Bronchial epithelial cell (primary cell): ENCODE measurements around the gene WDPCP. TPM values are rescaled to one million over a fixed set of nuclear protein-coding genes. Genes with fewer than 3 reads are reported as not detected.
"Not testable (repeated sequence)": the region's sequence is repeated elsewhere in the genome, so short reads cannot be mapped to it uniquely, and the experiment has no call there.

Source experiments
- DNase-seq: peaks from one replicate; pipeline ENCODE4 v3.0.0-alpha.2; 2010; ENCODE audit warnings: low read depth
- FAIRE-seq: peaks from 2 replicates; lab custom pipeline; 2011; peaks lifted over from hg19 to GRCh38; lab: Jason Lieb, UNC
- H3K27me3 ChIP-seq: 2 replicates; pipeline ENCODE4 v1.5.1; 2011; ENCODE audit warnings: low read length; ENCODE audit not compliant: control insufficient read depth, insufficient read depth
- H3K36me3 ChIP-seq: 2 replicates; pipeline ENCODE4 v1.5.1; 2011; ENCODE audit warnings: low read length; ENCODE audit not compliant: control insufficient read depth, insufficient read depth
- H3K4me3 ChIP-seq: 2 replicates; pipeline ENCODE4 v1.5.1; 2011; ENCODE audit warnings: mild to moderate bottlenecking, low read depth, low read length, control low read depth
- CTCF ChIP-seq: IDR thresholded peaks from 2 replicates; pipeline ENCODE4 v1.5.1; 2011; ENCODE audit warnings: mild to moderate bottlenecking, moderate library complexity, low read length, control low read depth, inconsistent platforms; ENCODE audit not compliant: insufficient read depth, severe bottlenecking
- total RNA-seq: library from RNA; depleted of rRNA; stranded (reverse); fragments of >200 nt; gene quantifications from 2 replicates; pipeline ENCODE4 v1.2.1, GENCODE V29; 2014

Gene WDPCP
- 3.2 and 4.0 TPM in 2 replicates for total RNA-seq

GRCh38 chr2:63588385-63589147 lies at the start of gene WDPCP, which contains the start of gene MDH1:
WDPCP (minus strand) TSS chr2:63588477; CDS start chr2:63588271, 206 bp downstream.
MDH1 (plus strand) TSS chr2:63588963; CDS start chr2:63589044, 81 bp downstream.
- Histone ChIP-seq H3K4me3 (peak within 1 kb of the TSS; percentile 65), H3K36me3 (no peaks in the 10 kb centered on the region), H3K27me3 (no peaks in the 10 kb centered on the region)
- FAIRE-seq (peak; percentile 58), DNase-seq (peak; percentile 99)
- TF ChIP-seq CTCF, result no peak

GRCh38 chr2:63632382-63632781 lies 44.1 kb upstream of the WDPCP start:
- H3K4me3 ChIP-seq, result no peak overlapping the region
- no peaks in the 10 kb centered on the region for H3K27me3 ChIP-seq
- DNase-seq (no peak), FAIRE-seq (no peak)
- H3K36me3 ChIP-seq, result no peaks in the 10 kb centered on the region
- TF ChIP-seq CTCF, result no peak

- Histone ChIP-seq H3K36me3 (no peaks in the 10 kb centered on the region), H3K4me3 (no peak overlapping the region), H3K27me3 (no peaks in the 10 kb centered on the region)
- FAIRE-seq (no peak), DNase-seq (no peak)
- no peak for TF ChIP-seq CTCF
Observed at GRCh38 chr2:63631501-63631900, 43.2 kb upstream of the WDPCP start.

- Histone ChIP-seq H3K27me3 (no peaks in the 10 kb centered on the region), H3K36me3 (no peaks in the 10 kb centered on the region), H3K4me3 (no peak overlapping the region)
- TF ChIP-seq CTCF, result no peak
- FAIRE-seq, result no peak
- no peak for DNase-seq
Observed at GRCh38 chr2:63628403-63628942, 40.2 kb upstream of the WDPCP start.

- Histone ChIP-seq H3K4me3 (no peak overlapping the region), H3K36me3 (no peaks in the 10 kb centered on the region), H3K27me3 (no peaks in the 10 kb centered on the region)
- FAIRE-seq (no peak), DNase-seq (no peak)
- no peak for TF ChIP-seq CTCF
Observed at GRCh38 chr2:63627866-63628265, 39.6 kb upstream of the WDPCP start.

GRCh38 chr2:63623763-63624162 lies 35.5 kb upstream of the WDPCP start:
- not testable (repeated sequence) for H3K27me3 ChIP-seq, H3K4me3 ChIP-seq, FAIRE-seq, DNase-seq, H3K36me3 ChIP-seq
